Adipose tissue (tissue), 3 donors: ENCODE results near the gene ZSCAN29. TPM values are rescaled to one million over a fixed set of nuclear protein-coding genes. Genes with fewer than 3 reads are reported as not detected.

Source experiments
- polyA plus RNA-seq, 3 donors: library from polyadenylated mRNA; stranded (reverse); fragments of 200-250 nt; gene quantifications; one replicate each; pipeline ENCODE4 v1.2.3, GENCODE V29; 2013
- donor health status: healthy with polysubstance abuse.
- donor health status: Bipolar disorder and iron deficiency.
- donor health status: healthy.

ZSCAN29 gene
- polyA plus RNA-seq, 3 donors = 6.1 to 8.7 (median 6.3) TPM

Other genes starting within 250 kb of the ZSCAN29 start
- 10 to 100 TPM in 2 of 3 donors, 1 to 10 TPM in 1; 8.2 to 25.3 (median 10.3) TPM for gene TMEM62, start 237.5 kb downstream of the ZSCAN29 start, polyA plus RNA-seq
- 10 to 100 TPM; 37.7 to 75.7 (median 62.0) TPM for gene CCNDBP1, start 185.6 kb downstream of the ZSCAN29 start, polyA plus RNA-seq
- 1 to 10 TPM in 1 of 3 donors, under 1 TPM in 2; 0.16 to 5.5 (median 0.45) TPM for gene EPB42, start 150.0 kb downstream of the ZSCAN29 start, polyA plus RNA-seq
- 1 to 10 TPM in 1 of 3 donors, under 1 TPM in 1, not detected in 1; 0.06 to 4.9 TPM for gene TGM5, start 104.1 kb downstream of the ZSCAN29 start, polyA plus RNA-seq
- under 1 TPM in 1 of 3 donors, not detected in 2; 0.02 TPM for gene TGM7, start 68.8 kb downstream of the ZSCAN29 start, polyA plus RNA-seq
- gene LCMT2, start 40.5 kb downstream of the ZSCAN29 start, polyA plus RNA-seq = 1 to 10 TPM; 2.1 to 5.5 (median 2.5) TPM
- gene TUBGCP4, start 58 bp upstream of the ZSCAN29 start, polyA plus RNA-seq = 1 to 10 TPM; 3.6 to 5.2 (median 5.2) TPM
- 1 to 10 TPM; 5.2 to 8.6 (median 5.5) TPM for gene TP53BP1, start 122.1 kb upstream of the ZSCAN29 start, polyA plus RNA-seq
- 1 to 10 TPM in 1 of 3 donors, under 1 TPM in 2; 0.45 to 5.4 (median 1.00) TPM for gene MAP1A, start 146.6 kb upstream of the ZSCAN29 start, polyA plus RNA-seq
- 1 to 10 TPM; 6.1 to 9.0 (median 8.3) TPM for gene PPIP5K1, start 219.2 kb upstream of the ZSCAN29 start, polyA plus RNA-seq
- gene CKMT1B, start 223.0 kb upstream of the ZSCAN29 start, polyA plus RNA-seq = 10 to 100 TPM in 1 of 3 donors, 1 to 10 TPM in 2; 2.4 to 10.0 (median 5.2) TPM
- under 1 TPM in 2 of 3 donors, not detected in 1; 0.19 to 0.21 TPM for gene STRC, start 247.8 kb upstream of the ZSCAN29 start, polyA plus RNA-seq